ENCODE measurements around the gene PALD1.
"Not testable (repeated sequence)": the region's sequence is repeated elsewhere in the genome, so short reads cannot be mapped to it uniquely, and the experiment has no call there.

The PALD1 gene

GRCh38 chr10:70472799-70473454 lies 5.6 kb upstream of the PALD1 start:
- no peaks in the 10 kb centered on the region for H3K27me3 Mint-ChIP-seq
- H3K9me3 Mint-ChIP-seq: no peaks in the 10 kb centered on the region
- no peak for ATAC-seq
- no peaks in the 10 kb centered on the region for H3K36me3 Mint-ChIP-seq
- H3K27ac Mint-ChIP-seq: no peak overlapping the region
- peaks cover 20% of the 10 kb centered on the region for H3K4me1 Mint-ChIP-seq
- H3K4me3 Mint-ChIP-seq: no peak overlapping the region

- ATAC-seq: no peak
- Mint-ChIP-seq H3K36me3 (no peaks in the 10 kb centered on the region), H3K27ac (no peak overlapping the region), H3K9me3 (no peaks in the 10 kb centered on the region), H3K4me1 (peaks cover 32% of the 10 kb centered on the region), H3K27me3 (no peaks in the 10 kb centered on the region), H3K4me3 (no peak overlapping the region)
Measured at GRCh38 chr10:70474780-70475179, 3.8 kb upstream of the PALD1 start.

- no peaks in the 10 kb centered on the region for H3K27me3 Mint-ChIP-seq
- H3K4me3 Mint-ChIP-seq: no peak overlapping the region
- no peaks in the 10 kb centered on the region for H3K9me3 Mint-ChIP-seq
- H3K27ac Mint-ChIP-seq: no peak overlapping the region
- ATAC-seq: no peak
- H3K4me1 Mint-ChIP-seq: peaks cover 41% of the 10 kb centered on the region
- H3K36me3 Mint-ChIP-seq: no peaks in the 10 kb centered on the region
Measured at GRCh38 chr10:70475661-70476060, 2.9 kb upstream of the PALD1 start.

GRCh38 chr10:70476249-70477035 lies 2.1 kb upstream of the PALD1 start:
- Mint-ChIP-seq H3K36me3 (no peaks in the 10 kb centered on the region), H3K27me3 (no peaks in the 10 kb centered on the region), H3K27ac (no peak overlapping the region), H3K9me3 (no peaks in the 10 kb centered on the region), H3K4me3 (no peak overlapping the region), H3K4me1 (peaks cover 46% of the 10 kb centered on the region)
- ATAC-seq: peak; percentile 42

- Mint-ChIP-seq H3K27ac (peak overlapping the region; percentile 79), H3K4me1 (peaks cover 53% of the 10 kb centered on the region)
Measured at GRCh38 chr10:70477661-70478162, 855 bp upstream of the PALD1 start.

GRCh38 chr10:70479165-70479581 lies 606 bp downstream of the PALD1 start:
- Mint-ChIP-seq H3K27me3 (no peaks in the 10 kb centered on the region), H3K9me3 (no peaks in the 10 kb centered on the region), H3K27ac (peak overlapping the region; percentile 75), H3K36me3 (no peaks in the 10 kb centered on the region), H3K4me1 (peaks cover 58% of the 10 kb centered on the region), H3K4me3 (peak overlapping the region; percentile 67)
- ATAC-seq: no peak

More at GRCh38 chr10:70477661-70478162, 855 bp upstream of the PALD1 start:
- peak; percentile 60 for ATAC-seq
- no peaks in the 10 kb centered on the region for H3K9me3 Mint-ChIP-seq
- no peaks in the 10 kb centered on the region for H3K27me3 Mint-ChIP-seq
- H3K4me3 Mint-ChIP-seq: peak overlapping the region; percentile 87
- no peaks in the 10 kb centered on the region for H3K36me3 Mint-ChIP-seq

GRCh38 chr10:70479626-70480238 lies 1.2 kb downstream of the PALD1 start:
- H3K27me3 Mint-ChIP-seq: no peaks in the 10 kb centered on the region
- H3K9me3 Mint-ChIP-seq: no peaks in the 10 kb centered on the region
- no peak for ATAC-seq
- peaks cover 58% of the 10 kb centered on the region for H3K4me1 Mint-ChIP-seq
- H3K4me3 Mint-ChIP-seq: peak overlapping the region; percentile 73
- no peaks in the 10 kb centered on the region for H3K36me3 Mint-ChIP-seq
- peak overlapping the region; percentile 75 for H3K27ac Mint-ChIP-seq

- Mint-ChIP-seq H3K36me3 (no peaks in the 10 kb centered on the region), H3K27ac (peak overlapping the region; percentile 75)
Measured at GRCh38 chr10:70480239-70480861, 1.8 kb downstream of the PALD1 start.

GRCh38 chr10:70481105-70481504 lies 2.5 kb downstream of the PALD1 start:
- Mint-ChIP-seq H3K9me3 (no peaks in the 10 kb centered on the region), H3K36me3 (peaks cover 1% of the 10 kb centered on the region), H3K4me1 (peaks cover 56% of the 10 kb centered on the region), H3K4me3 (no peak overlapping the region), H3K27ac (peak overlapping the region; percentile 75), H3K27me3 (no peaks in the 10 kb centered on the region)
- no peak for ATAC-seq

More at GRCh38 chr10:70480239-70480861, 1.8 kb downstream of the PALD1 start:
- peak overlapping the region; percentile 73 for H3K4me3 Mint-ChIP-seq
- peak; percentile 62 for ATAC-seq
- peaks cover 58% of the 10 kb centered on the region for H3K4me1 Mint-ChIP-seq
- H3K27me3 Mint-ChIP-seq: no peaks in the 10 kb centered on the region
- H3K9me3 Mint-ChIP-seq: no peaks in the 10 kb centered on the region

- ATAC-seq: no peak
- Mint-ChIP-seq H3K4me1 (peaks cover 47% of the 10 kb centered on the region), H3K27me3 (no peaks in the 10 kb centered on the region), H3K27ac (peak overlapping the region; percentile 4), H3K36me3 (peaks cover 4% of the 10 kb centered on the region), H3K9me3 (no peaks in the 10 kb centered on the region), H3K4me3 (no peak overlapping the region)
Measured at GRCh38 chr10:70481831-70482530, 3.4 kb downstream of the PALD1 start.

GRCh38 chr10:70482982-70483760 lies 4.6 kb downstream of the PALD1 start:
- ATAC-seq: no peak
- Mint-ChIP-seq H3K9me3 (no peaks in the 10 kb centered on the region), H3K27me3 (no peaks in the 10 kb centered on the region), H3K27ac (no peak overlapping the region), H3K4me3 (no peak overlapping the region), H3K36me3 (peaks cover 4% of the 10 kb centered on the region), H3K4me1 (peaks cover 36% of the 10 kb centered on the region)

- H3K9me3 Mint-ChIP-seq, H3K27ac Mint-ChIP-seq: not testable (repeated sequence)
- H3K4me1 Mint-ChIP-seq: peaks cover 34% of the 10 kb centered on the region
Measured at GRCh38 chr10:70483872-70484271, 5.3 kb downstream of the PALD1 start.

GRCh38 chr10:70487824-70488223 lies 9.3 kb downstream of the PALD1 start:
- H3K27me3 Mint-ChIP-seq: no peaks in the 10 kb centered on the region
- ATAC-seq: no peak
- no peak overlapping the region for H3K27ac Mint-ChIP-seq
- peaks cover 37% of the 10 kb centered on the region for H3K4me1 Mint-ChIP-seq
- peaks cover 4% of the 10 kb centered on the region for H3K36me3 Mint-ChIP-seq
- H3K9me3 Mint-ChIP-seq: no peaks in the 10 kb centered on the region
- H3K4me3 Mint-ChIP-seq: no peak overlapping the region

More at GRCh38 chr10:70483872-70484271, 5.3 kb downstream of the PALD1 start:
- H3K27me3 Mint-ChIP-seq, ATAC-seq, H3K4me3 Mint-ChIP-seq, H3K36me3 Mint-ChIP-seq: not testable (repeated sequence)

- Mint-ChIP-seq H3K9me3 (no peaks in the 10 kb centered on the region), H3K36me3 (peaks cover 4% of the 10 kb centered on the region), H3K27ac (peak overlapping the region; percentile 73), H3K4me3 (no peak overlapping the region), H3K27me3 (no peaks in the 10 kb centered on the region), H3K4me1 (peaks cover 54% of the 10 kb centered on the region)
- ATAC-seq: no peak
Measured at GRCh38 chr10:70490142-70490541, 11.6 kb downstream of the PALD1 start.

Data from stimulated activated memory B cell treated with anti-CD40 and anti-IgM and Interleukin-4, amounts not matched to agents 10 μg/mL and 1 μg/mL and 100 μg/mL, for 72 hours (primary cell).